Spleen (tissue), 11 donors: ENCODE results near the gene INPP4A. TPM values are rescaled to one million over a fixed set of nuclear protein-coding genes. Genes with fewer than 3 reads are reported as not detected.

Experiments
- DNase-seq: peaks from one replicate; pipeline ENCODE4 v3.0.0-alpha.2; 2020
- H3K27ac ChIP-seq, 8 donors: fragments of 200-600 bp; sonication (generic) in 7 of 8; 1 replicate in 4 of 8; 2 replicates in 4 of 8; pipeline versions ENCODE4 v1.5.0 to v1.8.0; 2016 to 2021; ENCODE audit warnings: inconsistent platforms in 4 of 8, mild to moderate bottlenecking in 4 of 8, moderate library complexity in 1 of 8
- H3K27me3 ChIP-seq, 7 donors: fragments of 200-600 bp; sonication (generic) in 6 of 7; replicated peaks in 1 of 7; 1 replicate in 4 of 7; 2 replicates in 3 of 7; pipeline versions ENCODE4 v1.5.0 to v1.8.0; 2016 to 2021; ENCODE audit warnings: inconsistent platforms in 3 of 7, mild to moderate bottlenecking in 1 of 7
- H3K36me3 ChIP-seq, 6 donors: fragments of 200-600 bp; sonication (generic) in 5 of 6; 1 replicate in 4 of 6; 2 replicates in 2 of 6; pipeline versions ENCODE4 v1.5.0 to v1.8.0; 2016 to 2021; ENCODE audit warnings: inconsistent platforms in 2 of 6
- H3K4me1 ChIP-seq, 6 donors: fragments of 200-600 bp; sonication (generic) in 5 of 6; 1 replicate in 3 of 6; 2 replicates in 3 of 6; pipeline versions ENCODE4 v1.5.0 to v1.8.0; 2016 to 2021; ENCODE audit warnings: inconsistent platforms in 3 of 6
- H3K4me3 ChIP-seq, 8 donors: fragments of 200-600 bp; sonication (generic) in 7 of 8; 1 replicate in 4 of 8; 2 replicates in 4 of 8; pipeline versions ENCODE4 v1.5.0 to v1.8.0; 2016 to 2021; ENCODE audit warnings: inconsistent platforms in 4 of 8, mild to moderate bottlenecking in 4 of 8, moderate library complexity in 2 of 8
- H3K9me3 ChIP-seq, 8 donors: fragments of 200-600 bp; sonication (generic) in 7 of 8; 1 replicate in 4 of 8; 2 replicates in 4 of 8; pipeline versions ENCODE4 v1.5.0 to v1.8.0; 2016 to 2021; ENCODE audit warnings: inconsistent platforms in 4 of 8
- POLR2A ChIP-seq, 3 donors: fragments of 450-650 bp; IDR thresholded peaks; one replicate each; pipeline ENCODE4 v1.5.1; 2017; ENCODE audit warnings: antibody characterized with exemption in 3 of 3, mild to moderate bottlenecking in 1 of 3
- POLR2AphosphoS5 ChIP-seq, 3 donors: sonication (generic); formaldehyde crosslinking; IDR thresholded peaks; one replicate each; pipeline ENCODE4 v1.5.1; 2017; ENCODE audit warnings: antibody characterized with exemption in 3 of 3
- WGBS, 5 donors: extraction: QIAGEN DNeasy Blood & Tissue Kit in 3 of 5; methylation state at CpG; one replicate each; pipeline versions ENCODE4 v1.1.5 to v1.1.7; 2013 to 2018; 5-methylcytosine and 5-hydroxymethylcytosine counted together
- intact Hi-C: fragments of 100-400 bp; cut with DNase I; formaldehyde crosslinking; loops from one replicate; pipeline ENCODE4 v1.15.0; 2023; ENCODE audit warnings: low total_unique reads
- polyA plus RNA-seq, 3 donors: library from polyadenylated mRNA; stranded (reverse); fragments of 200-250 nt; gene quantifications; one replicate each; pipeline ENCODE4 v1.2.1, GENCODE V29; 2013
- total RNA-seq, 7 donors: library from RNA; depleted of rRNA in 3 of 7; stranded (reverse); fragments of >200 nt in 3 of 7; fragmentation: NEBNext Ultra II Directional in 4 of 7; extraction: Animal tissue kit (Norgen Biotek cat#: 25700) in 4 of 7; gene quantifications; one replicate each; pipeline versions ENCODE4 v1.1.0 to v1.2.1, GENCODE V29; 2016 to 2021
- TF ChIP-seq, protein P1 (sequence below), 11 experiments: fragments of 200-600 bp in 7 of 11; fragments of 450-650 bp in 4 of 11; sonication (generic) in 4 of 11; IDR thresholded peaks in 8 of 11; conservative IDR thresholded peaks in 3 of 11; 1 replicate in 7 of 11; 2 replicates in 4 of 11; pipeline versions ENCODE4 v1.4.0 to v1.8.0; 2016 to 2021; ENCODE audit warnings: antibody characterized with exemption in 11 of 11, inconsistent platforms in 4 of 11, mild to moderate bottlenecking in 1 of 11
- donor health status: healthy with polysubstance abuse.
- donor health status: DM: no; HTN: no; CAD: no; lungs with moderate emphysema.
- donor health status: DM: no; HTN: no; CAD: no.
- donor health status: Bipolar disorder and iron deficiency.
- donor health status: healthy.
- donor health status: DM: no; HTN: no; CAD: no.
- donor health status: DM: yes; HTN: yes; CAD: no.

The INPP4A gene
- total and polyA plus RNA-seq, 10 donors: 6.4 to 102 (median 69.2) TPM

GRCh38 chr2:98487101-98487805 lies 42.6 kb downstream of the INPP4A start:
- Histone ChIP-seq H3K4me1 (peaks cover 12 to 99% (median 77%) of the 10 kb centered on the region in 6 donors), H3K36me3 (peaks cover 0 to 20% (median 0%) of the 10 kb centered on the region in 6 donors), H3K27ac (peak overlapping the region in 4 of 8 donors; percentile 50 to 68 (median 50)), H3K4me3 (no peak overlapping the region), H3K9me3 (no peaks in the 10 kb centered on the region), H3K27me3 (no peaks in the 10 kb centered on the region)
- TF ChIP-seq POLR2AphosphoS5 (IDR thresholded peaks at IDR 0.05) (no peak), POLR2A (IDR thresholded peaks at IDR 0.05) (no peak)
- TF ChIP-seq, protein P1, sequence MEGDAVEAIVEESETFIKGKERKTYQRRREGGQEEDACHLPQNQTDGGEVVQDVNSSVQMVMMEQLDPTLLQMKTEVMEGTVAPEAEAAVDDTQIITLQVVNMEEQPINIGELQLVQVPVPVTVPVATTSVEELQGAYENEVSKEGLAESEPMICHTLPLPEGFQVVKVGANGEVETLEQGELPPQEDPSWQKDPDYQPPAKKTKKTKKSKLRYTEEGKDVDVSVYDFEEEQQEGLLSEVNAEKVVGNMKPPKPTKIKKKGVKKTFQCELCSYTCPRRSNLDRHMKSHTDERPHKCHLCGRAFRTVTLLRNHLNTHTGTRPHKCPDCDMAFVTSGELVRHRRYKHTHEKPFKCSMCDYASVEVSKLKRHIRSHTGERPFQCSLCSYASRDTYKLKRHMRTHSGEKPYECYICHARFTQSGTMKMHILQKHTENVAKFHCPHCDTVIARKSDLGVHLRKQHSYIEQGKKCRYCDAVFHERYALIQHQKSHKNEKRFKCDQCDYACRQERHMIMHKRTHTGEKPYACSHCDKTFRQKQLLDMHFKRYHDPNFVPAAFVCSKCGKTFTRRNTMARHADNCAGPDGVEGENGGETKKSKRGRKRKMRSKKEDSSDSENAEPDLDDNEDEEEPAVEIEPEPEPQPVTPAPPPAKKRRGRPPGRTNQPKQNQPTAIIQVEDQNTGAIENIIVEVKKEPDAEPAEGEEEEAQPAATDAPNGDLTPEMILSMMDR (IDR thresholded peaks at IDR 0.05 in 8 of 11, conservative IDR thresholded peaks at IDR 0.05 in 3 of 11): no peak
- peak; percentile 21 for DNase-seq
- WGBS, 5 donors: 80 to 91% (median 87%) methylated on average over 2 of the region's 2 CpGs
- intact Hi-C loops: no loop called here

- peaks cover 0 to 20% (median 0%) of the 10 kb centered on the region in 6 donors for H3K36me3 ChIP-seq
- H3K4me1 ChIP-seq: peaks cover 8 to 99% (median 72%) of the 10 kb centered on the region in 6 donors
- WGBS, 5 donors: 55 to 63% (median 56%) methylated on average over 3 of the region's 3 CpGs
- H3K4me3 ChIP-seq: no peak overlapping the region
- H3K9me3 ChIP-seq: no peaks in the 10 kb centered on the region
- TF ChIP-seq, protein P1 (IDR thresholded peaks at IDR 0.05 in 8 of 11, conservative IDR thresholded peaks at IDR 0.05 in 3 of 11): peak in 9 of 11 experiments; percentile 34 to 66 (median 48)
- TF ChIP-seq POLR2AphosphoS5 (IDR thresholded peaks at IDR 0.05) (no peak), POLR2A (IDR thresholded peaks at IDR 0.05) (no peak)
- peak overlapping the region in 4 of 8 donors; percentile 50 to 68 (median 50) for H3K27ac ChIP-seq
- no peaks in the 10 kb centered on the region for H3K27me3 ChIP-seq
- peak; percentile 35 for DNase-seq
- intact Hi-C loops: no loop called here
Observed at GRCh38 chr2:98487806-98488189, 43.1 kb downstream of the INPP4A start.

DNA sequence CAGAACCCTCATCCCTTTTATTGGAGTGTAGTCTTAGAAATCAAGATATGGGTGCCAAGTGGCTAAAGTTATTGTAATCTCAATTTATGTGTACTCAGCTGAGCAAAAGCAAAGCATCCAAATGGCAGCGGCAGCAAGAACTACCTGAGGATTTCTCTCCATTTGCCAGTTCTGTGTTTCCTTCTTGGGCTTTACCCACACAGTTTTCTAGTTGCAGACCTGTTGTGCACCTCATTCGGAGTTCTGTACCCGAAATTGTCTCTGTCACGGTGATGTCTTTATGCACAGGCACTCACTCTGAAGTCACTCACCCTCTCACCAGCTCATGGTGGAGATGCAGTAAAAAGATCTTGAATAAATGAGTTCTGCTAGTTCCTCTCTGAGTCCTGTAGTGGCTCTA lies 43.6 kb downstream of the INPP4A start:
- peak; percentile 6 for DNase-seq
- no peak for TF ChIP-seq POLR2A (IDR thresholded peaks at IDR 0.05)
- TF ChIP-seq, protein P1 (IDR thresholded peaks at IDR 0.05 in 8 of 11, conservative IDR thresholded peaks at IDR 0.05 in 3 of 11): no peak
- TF ChIP-seq POLR2AphosphoS5 (IDR thresholded peaks at IDR 0.05): no peak
- Histone ChIP-seq H3K36me3 (peaks cover 0 to 20% (median 0%) of the 10 kb centered on the region in 6 donors), H3K4me1 (peaks cover 4 to 99% (median 67%) of the 10 kb centered on the region in 6 donors), H3K27ac (peak overlapping the region in 4 of 8 donors; percentile 50 to 68 (median 50)), H3K4me3 (no peak overlapping the region), H3K9me3 (no peaks in the 10 kb centered on the region), H3K27me3 (no peaks in the 10 kb centered on the region)
- intact Hi-C loops: no loop called here
- WGBS, 5 donors: 92 to 97% (median 96%) methylated on average over 4 of the region's 4 CpGs

DNA sequence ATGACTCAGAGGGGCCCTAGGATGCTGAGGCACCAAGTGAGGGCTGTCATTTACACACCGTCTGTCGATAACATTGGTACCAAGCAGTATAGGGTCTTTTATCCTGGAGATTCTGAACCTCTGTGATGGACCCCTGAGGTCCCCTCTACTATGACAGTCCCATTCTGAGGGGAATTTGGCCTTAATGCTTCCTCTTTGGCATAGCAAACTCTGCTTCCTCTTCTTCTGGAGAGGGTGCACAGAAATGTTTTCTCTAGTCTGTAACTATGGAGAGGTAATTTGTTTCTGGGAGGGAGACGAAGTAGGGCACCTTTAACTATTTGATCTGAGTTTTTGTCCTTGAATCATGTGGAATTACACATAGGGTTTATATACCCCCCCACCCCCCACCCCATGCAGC lies 44.8 kb downstream of the INPP4A start:
- intact Hi-C loops: no loop called here
- no peak for DNase-seq
- Histone ChIP-seq H3K4me1 (peaks cover 0 to 95% (median 56%) of the 10 kb centered on the region in 6 donors), H3K27ac (peak overlapping the region in 4 of 8 donors; percentile 7 to 68 (median 38)), H3K4me3 (no peak overlapping the region), H3K36me3 (peaks cover 0 to 20% (median 0%) of the 10 kb centered on the region in 6 donors), H3K27me3 (no peaks in the 10 kb centered on the region), H3K9me3 (peaks cover 0 to under 1% (median 0%) of the 10 kb centered on the region in 8 donors)
- TF ChIP-seq POLR2AphosphoS5 (IDR thresholded peaks at IDR 0.05) (no peak), POLR2A (IDR thresholded peaks at IDR 0.05) (no peak)
- TF ChIP-seq, protein P1 (IDR thresholded peaks at IDR 0.05 in 8 of 11, conservative IDR thresholded peaks at IDR 0.05 in 3 of 11): no peak
- WGBS, 5 donors: 83 to 93% (median 90%) methylated on average over 3 of the region's 3 CpGs
